ENCODE measurements around the gene BHLHE41. TPM values are rescaled to one million over a fixed set of nuclear protein-coding genes. Genes with fewer than 3 reads are reported as not detected.

The BHLHE41 gene
- total and polyA plus RNA-seq, 2 of the 8 experiments (the other 6 are each of a cell fraction or from before 2014, with no cell fraction given) = 1.1 to 3.4 TPM

- Histone ChIP-seq H4K5ac (ENCODE audit: insufficient read length, low read depth, low read length) (no peak overlapping the region), H3K9me3 (ENCODE audit: insufficient read depth in 2 of 2, low read depth in 1 of 2, low read length in 1 of 2) (no peaks in the 10 kb centered on the region), H3K4me3 (ENCODE audit: extremely low read depth in 1 of 4, insufficient read depth in 2 of 4, low read depth in 3 of 4, low read length in 4 of 4) (no peak overlapping the region), H2AK5ac (ENCODE audit: low read depth, low read length) (no peak overlapping the region), H3K23me2 (ENCODE audit: low read depth, low read length) (no peaks in the 10 kb centered on the region), H3K4ac (replicated peaks; ENCODE audit: insufficient read length, low read depth, low read length) (no peak overlapping the region), H3K79me1 (ENCODE audit: low read depth, low read length) (no peaks in the 10 kb centered on the region), H3K23ac (ENCODE audit: insufficient read length) (no peak overlapping the region), H3K14ac (ENCODE audit: insufficient read length) (no peak overlapping the region), H2BK120ac (replicated peaks; ENCODE audit: low read depth, low read length) (no peak overlapping the region), H3K18ac (ENCODE audit: extremely low read depth, low read length) (no peak overlapping the region), H2BK20ac (ENCODE audit: low read length) (no peak overlapping the region), H3K27ac (ENCODE audit: low read depth, low read length) (no peak overlapping the region), H2AFZ (ENCODE audit: low read length) (no peak overlapping the region), H4K8ac (ENCODE audit: extremely low read depth, insufficient read depth, low read length) (no peak overlapping the region), H3K56ac (replicated peaks; ENCODE audit: insufficient read length, low read depth, low read length) (no peak overlapping the region), H3K9ac (replicated peaks in 1 of 4; ENCODE audit: extremely low read depth in 1 of 4, low read depth in 3 of 4, low read length in 3 of 4) (no peak overlapping the region), H2BK5ac (ENCODE audit: low read depth, low read length) (no peak overlapping the region), H4K20me1 (replicated peaks in 1 of 2; ENCODE audit: control insufficient read depth in 1 of 2, insufficient read depth in 2 of 2, low read length in 2 of 2) (no peaks in the 10 kb centered on the region), H3K27me3 (replicated peaks in 1 of 4; ENCODE audit: control insufficient read depth in 3 of 4, extremely low read depth in 1 of 4, insufficient read depth in 3 of 4, low read length in 3 of 4) (no peaks in the 10 kb centered on the region), H2BK12ac (ENCODE audit: low read depth, low read length) (no peak overlapping the region), H2BK15ac (ENCODE audit: low read length) (no peak overlapping the region), H4K91ac (replicated peaks; ENCODE audit: insufficient read length, low read length) (no peak overlapping the region), H3K79me2 (ENCODE audit: control insufficient read depth in 1 of 2, insufficient read depth in 2 of 2, low read length in 2 of 2) (no peaks in the 10 kb centered on the region), H3K36me3 (ENCODE audit: control insufficient read depth in 2 of 4, insufficient read depth in 4 of 4, low read length in 3 of 4) (no peaks in the 10 kb centered on the region), H3K4me1 (replicated peaks in 1 of 4; ENCODE audit: control insufficient read depth in 3 of 4, insufficient read depth in 4 of 4, low read length in 3 of 4) (no peaks in the 10 kb centered on the region), H3K4me2 (ENCODE audit: insufficient read depth in 1 of 2, low read depth in 2 of 2, low read length in 2 of 2) (no peak overlapping the region)
- no peak for FAIRE-seq
- ChIA-PET POLR2A (ENCODE audit: partially characterized antibody) (no interaction called here), CTCF (ENCODE audit: partially characterized antibody) (interaction anchor here (0.6 to 1.4 kb wide), 3 partner anchors 14 to 99 kb away, joined by 3 read pairs; partner anchors contain the start of gene SSPN)
- WGBS, 2 experiments (ENCODE audit: extremely low coverage in 1 of 2, insufficient coverage in 1 of 2, insufficient read length in 1 of 2, insufficient replicate concordance in 2 of 2, low coverage in 1 of 2, low lambda C conversion rate in 2 of 2, missing lambda C conversion rate in 1 of 2) = 98% methylated on average over 2 of the region's 2 CpGs; no CpG with 5 or more reads in 1 of the 2 experiments
- DNase-seq (ENCODE audit: low read depth in 1 of 2, low spot score in 2 of 2) = no peak
- TF ChIP-seq RBBP5 (IDR thresholded peaks at IDR 0.05; ENCODE audit: borderline replicate concordance, low read depth, low read length) = no peak
- TF ChIP-seq USF2 (IDR thresholded peaks at IDR 0.05; ENCODE audit: low read length) = no peak
- no peak for TF ChIP-seq POLR2A (IDR thresholded peaks at IDR 0.05; ENCODE audit: control extremely low read depth in 1 of 2, low read depth in 2 of 2, low read length in 2 of 2)
- TF ChIP-seq GTF2F1 (IDR thresholded peaks at IDR 0.05; ENCODE audit: borderline replicate concordance, low read depth, low read length) = no peak
- no peak for TF ChIP-seq CREB1 (IDR thresholded peaks at IDR 0.05)
- TF ChIP-seq KDM4A (IDR thresholded peaks at IDR 0.05; ENCODE audit: low read depth, low read length, severe bottlenecking) = no peak
- no peak for TF ChIP-seq HDAC6 (IDR thresholded peaks at IDR 0.05; ENCODE audit: low read depth, low read length)
- TF ChIP-seq TEAD4 (IDR thresholded peaks at IDR 0.05; ENCODE audit: low read depth, low read length) = no peak
- no peak for TF ChIP-seq SIN3A (conservative IDR thresholded peaks at IDR 0.05 in 1 of 2, IDR thresholded peaks at IDR 0.05 in 1 of 2; ENCODE audit: low read depth in 1 of 2, low read length in 2 of 2)
- TF ChIP-seq TBP (IDR thresholded peaks at IDR 0.05; ENCODE audit: low read depth, low read length) = no peak
- TF ChIP-seq CHD2 (IDR thresholded peaks at IDR 0.05; ENCODE audit: low read length) = no peak
- no peak for TF ChIP-seq HDAC2 (IDR thresholded peaks at IDR 0.05; ENCODE audit: borderline replicate concordance in 1 of 2, low read depth in 2 of 2, low read length in 2 of 2)
- TF ChIP-seq NRF1 (IDR thresholded peaks at IDR 0.05; ENCODE audit: low read depth, low read length) = no peak
Measured at GRCh38 chr12:26096036-26096435, 28.8 kb downstream of the BHLHE41 start.

Measured in H1 (cell line).